ENCODE measurements around the gene RNF39. TPM values are rescaled to one million over a fixed set of nuclear protein-coding genes. Genes with fewer than 3 reads are reported as not detected.

The RNF39 gene
- total and polyA plus RNA-seq, 2 donors (not counting 3 experiments of a cell fraction or from before 2014, with no cell fraction given): not detected

- peaks cover 9% of the 10 kb centered on the region for H3K79me2 ChIP-seq (ENCODE audit: control insufficient read depth, insufficient read depth, low read length)
- no peak for TF ChIP-seq MYC (IDR thresholded peaks at IDR 0.05; ENCODE audit: low read depth, low read length)
- peak; percentile 64 for TF ChIP-seq JUN (IDR thresholded peaks at IDR 0.05; ENCODE audit: borderline replicate concordance, insufficient read depth, insufficient read length, low read depth)
- TF ChIP-seq FOS (IDR thresholded peaks at IDR 0.05; ENCODE audit: borderline replicate concordance, insufficient read depth, low read length): peak; percentile 81
- TF ChIP-seq POLR2AphosphoS5 (IDR thresholded peaks at IDR 0.05; ENCODE audit: insufficient read depth, low read depth, low read length): peak; percentile 53
- TF ChIP-seq POLR2A (IDR thresholded peaks at IDR 0.05; ENCODE audit: low read depth, low read length): no peak
- peak; percentile 71 for TF ChIP-seq MAX (IDR thresholded peaks at IDR 0.05; ENCODE audit: insufficient read depth, insufficient read length)
- TF ChIP-seq GATA2 (IDR thresholded peaks at IDR 0.05; ENCODE audit: insufficient read depth, insufficient read length, low read depth, low read length): no peak
- no peak for TF ChIP-seq EZH2 (IDR thresholded peaks at IDR 0.05; ENCODE audit: borderline replicate concordance, low read depth, low read length, severe bottlenecking)
- TF ChIP-seq CTCF (IDR thresholded peaks at IDR 0.05; ENCODE audit: extremely low read depth in 1 of 2, insufficient read depth in 1 of 2, low read depth in 1 of 2, low read length in 2 of 2): no peak
- ChIA-PET CTCF (interaction anchor here (1.7 to 2.3 kb wide), 2 partner anchors 35 to 37 kb away, joined by 11 to 13 read pairs; no protein-coding TSS in a partner anchor), POLR2A (no interaction called here)
- peak within 1 kb of the TSS; percentile 74 for H2AFZ ChIP-seq (ENCODE audit: low read depth, low read length)
- BruUV-seq (replicated peaks): TSS peak; percentile 93
- H3K9me3 ChIP-seq (replicated peaks; ENCODE audit: control insufficient read depth, insufficient read depth, low read length): no peaks in the 10 kb centered on the region
- dilution Hi-C loops (cut with MboI; ENCODE audit: extremely low pct_ligation_motif_present, low sequenced_read_pairs) (no loop called here), intact Hi-C loops (cut with micrococcal nuclease) (loop anchor here (1.0 to 5.0 kb wide), 3 partner anchors 36 to 260 kb away; partner anchors contain the start of gene TRIM39)
- peak; percentile 97 for FAIRE-seq
- H3K9me1 ChIP-seq (replicated peaks; ENCODE audit: control insufficient read depth, extremely low read depth, insufficient read depth, low read length): no peaks in the 10 kb centered on the region
- DNase-seq (ENCODE audit: low read depth, low spot score): peak; percentile 100
- no peaks in the 10 kb centered on the region for H3K36me3 ChIP-seq (ENCODE audit: control insufficient read depth in 2 of 2, extremely low read depth in 1 of 2, insufficient read depth in 2 of 2, low read length in 2 of 2)
- H3K27ac ChIP-seq (ENCODE audit: insufficient read depth, low read depth, low read length): peak within 1 kb of the TSS; percentile 91
- no peaks in the 10 kb centered on the region for H4K20me1 ChIP-seq (replicated peaks; ENCODE audit: control insufficient read depth, extremely low read depth, insufficient read depth, low read length)
- H3K4me3 ChIP-seq (replicated peaks in 1 of 3; ENCODE audit: insufficient read depth in 1 of 3, low read depth in 1 of 3, low read length in 3 of 3): peak within 1 kb of the TSS; percentile 47 to 75 (median 51)
- peaks cover 22% of the 10 kb centered on the region for H3K4me1 ChIP-seq (ENCODE audit: control insufficient read depth, extremely low read depth, insufficient read depth, low read length)
- H3K27me3 ChIP-seq (ENCODE audit: control insufficient read depth in 2 of 2, insufficient read depth in 2 of 2, low read length in 2 of 2): peaks cover 13 to 16% of the 10 kb centered on the region in 2 experiments
- H3K9ac ChIP-seq (replicated peaks; ENCODE audit: extremely low read depth, insufficient read depth, low read length): peak within 1 kb of the TSS; percentile 78
- H3K4me2 ChIP-seq (ENCODE audit: insufficient read depth, low read length): peak within 1 kb of the TSS; percentile 82
Measured at GRCh38 chr6:30066577-30067459, 8.8 kb downstream of the RNF39 start, which contains the start of gene PPP1R11. TSS of gene PPP1R11 (plus strand) at chr6:30067198. CDS start at chr6:30067411, 213 bp downstream.
